ENCODE results near the gene NDUFB8.
A peak's percentile ranks its signal among the peaks of the same experiment; 100 is the strongest.

NDUFB8 gene

GRCh38 chr10:100510533-100511308 lies 18.9 kb downstream of the NDUFB8 start:
- POLR2A ChIA-PET (ENCODE audit: low non-redundant PET) = no interaction called here

GRCh38 chr10:100509241-100509840 lies 20.3 kb downstream of the NDUFB8 start:
- CTCF ChIA-PET = interaction anchor here (0.5 to 4.6 kb wide), 15 partner anchors 9 to 370 kb away, joined by 3 to 38 read pairs (median 4); no protein-coding TSS in a partner anchor
- H3K27ac ChIP-seq = no peak overlapping the region

More at GRCh38 chr10:100510533-100511308, 18.9 kb downstream of the NDUFB8 start:
- peak; percentile 25 for DNase-seq (ENCODE audit: low spot score)
- no peak for TF ChIP-seq CTCF (conservative IDR thresholded peaks at IDR 0.05; ENCODE audit: low read depth)
- no peak overlapping the region for H3K27ac ChIP-seq
- CTCF ChIA-PET = interaction anchor here (0.5 to 4.6 kb wide), 8 partner anchors 8 to 233 kb away, joined by 3 to 38 read pairs (median 4); no protein-coding TSS in a partner anchor

GRCh38 chr10:100508691-100509150 lies 20.9 kb downstream of the NDUFB8 start:
- DNase-seq (ENCODE audit: low spot score) = peak; percentile 67
- ChIA-PET POLR2A (ENCODE audit: low non-redundant PET) (interaction anchor here (0.6 kb wide), 1 partner anchor 12 kb away, joined by 4 read pairs; no protein-coding TSS in a partner anchor), CTCF (interaction anchor here (0.5 to 4.6 kb wide), 16 partner anchors 9 to 505 kb away, joined by 3 to 38 read pairs (median 4); no protein-coding TSS in a partner anchor)
- H3K27ac ChIP-seq = no peak overlapping the region
- peak; percentile 62 for TF ChIP-seq CTCF (conservative IDR thresholded peaks at IDR 0.05; ENCODE audit: low read depth)

More at GRCh38 chr10:100509241-100509840, 20.3 kb downstream of the NDUFB8 start:
- DNase-seq (ENCODE audit: low spot score) = no peak
- POLR2A ChIA-PET (ENCODE audit: low non-redundant PET) = no interaction called here
- TF ChIP-seq CTCF (conservative IDR thresholded peaks at IDR 0.05; ENCODE audit: low read depth) = no peak

- TF ChIP-seq CTCF (conservative IDR thresholded peaks at IDR 0.05; ENCODE audit: low read depth) = no peak
- ChIA-PET CTCF (interaction anchor here (0.6 to 4.6 kb wide), 12 partner anchors 8 to 505 kb away, joined by 3 to 38 read pairs (median 6); no protein-coding TSS in a partner anchor), POLR2A (ENCODE audit: low non-redundant PET) (interaction anchor here (0.6 kb wide), 1 partner anchor 12 kb away, joined by 4 read pairs; no protein-coding TSS in a partner anchor)
- H3K27ac ChIP-seq = no peak overlapping the region
- DNase-seq (ENCODE audit: low spot score) = no peak
Observed at GRCh38 chr10:100508266-100508665, 21.4 kb downstream of the NDUFB8 start.

- no peak for DNase-seq (ENCODE audit: low spot score)
- no peak overlapping the region for H3K27ac ChIP-seq
- no peak for TF ChIP-seq CTCF (conservative IDR thresholded peaks at IDR 0.05; ENCODE audit: low read depth)
- ChIA-PET POLR2A (ENCODE audit: low non-redundant PET) (interaction anchor here (0.5 kb wide), 1 partner anchor 13 kb away, joined by 5 read pairs; no protein-coding TSS in a partner anchor), CTCF (interaction anchor here (0.6 to 4.6 kb wide), 4 partner anchors 11 to 352 kb away, joined by 3 to 38 read pairs (median 18); no protein-coding TSS in a partner anchor)
Observed at GRCh38 chr10:100507357-100507732, 22.3 kb downstream of the NDUFB8 start.

All from RWPE1 (cell line).